GM23338 (cell line): ENCODE results near the gene GAS2L3.

Experiments used
- CREB1 ChIP-seq: fragments of 250-450 bp; sonication (Bioruptor Pico); IDR thresholded peaks from 2 replicates; pipeline ENCODE4 v1.5.0; 2020; ENCODE audit warnings: low read depth, mild to moderate bottlenecking, moderate library complexity
- CTCF ChIP-seq, 2 experiments: fragments of 200-600 bp in 1 of 2; sonication (generic) in 1 of 2; conservative IDR thresholded peaks; 2 replicates each; pipeline versions ENCODE4 v1.5.1 to v1.6.1; 2016 to 2017; ENCODE audit warnings: antibody characterized with exemption in 2 of 2, low read depth in 2 of 2, mild to moderate bottlenecking in 2 of 2, moderate library complexity in 1 of 2
- ETS1 ChIP-seq: IDR thresholded peaks from 2 replicates; pipeline ENCODE4 v1.6.1; 2016; ENCODE audit warnings: antibody characterized with exemption
- EZH2 ChIP-seq: fragments of 200-600 bp; sonication (generic); IDR thresholded peaks from one replicate; pipeline ENCODE4 v1.8.0; 2017; ENCODE audit warnings: antibody characterized with exemption, mild to moderate bottlenecking, low read depth; ENCODE audit not compliant: unreplicated experiment
- EZH2phosphoT487 ChIP-seq: fragments of 200-600 bp; sonication (generic); IDR thresholded peaks from one replicate; pipeline ENCODE4 v1.8.1; 2018; ENCODE audit warnings: antibody characterized with exemption; ENCODE audit not compliant: unreplicated experiment
- JUNB ChIP-seq: IDR thresholded peaks from one replicate; pipeline ENCODE4 v1.6.1; 2016; ENCODE audit warnings: antibody characterized with exemption; ENCODE audit not compliant: unreplicated experiment
- NANOG ChIP-seq: IDR thresholded peaks from 2 replicates; pipeline ENCODE4 v1.6.1; 2016; ENCODE audit warnings: antibody characterized with exemption, borderline replicate concordance
- POLR2AphosphoS5 ChIP-seq: IDR thresholded peaks from 2 replicates; pipeline ENCODE4 v1.6.1; 2016; ENCODE audit warnings: antibody characterized with exemption, low read depth
- REST ChIP-seq: IDR thresholded peaks from one replicate; pipeline ENCODE4 v1.6.1; 2018; ENCODE audit warnings: antibody characterized with exemption; ENCODE audit not compliant: unreplicated experiment
- ZNF114 ChIP-seq: fragments of 250-450 bp; sonication (Bioruptor Pico); IDR thresholded peaks from 2 replicates; pipeline ENCODE4 v1.5.0; 2020; ENCODE audit warnings: mild to moderate bottlenecking, moderate library complexity
- ZNF462 ChIP-seq: fragments of 250-450 bp; sonication (Bioruptor Pico); IDR thresholded peaks from 2 replicates; pipeline ENCODE4 v1.5.0; 2020; ENCODE audit warnings: mild to moderate bottlenecking, moderate library complexity

GRCh38 chr12:100554608-100555077, 18.8 kb upstream of the GAS2L3 start:
- TF ChIP-seq EZH2phosphoT487 (no peak), ZNF114 (no peak), CTCF (conservative IDR thresholded peaks at IDR 0.05; ENCODE audit: low read depth in 2 of 2) (peak; percentile 98 to 100), JUNB (no peak), EZH2 (no peak), POLR2AphosphoS5 (no peak), REST (no peak), ETS1 (no peak), CREB1 (CRISPR knock-in tag) (no peak), ZNF462 (CRISPR knock-in tag) (no peak), NANOG (no peak)
